ENCODE results near the gene NUDT15.
A peak's percentile ranks its signal among the peaks of the same experiment; 100 is the strongest.
"Not testable (repeated sequence)": the region's sequence is repeated elsewhere in the genome, so short reads cannot be mapped to it uniquely, and the experiment has no call there.

Gene NUDT15

GRCh38 chr13:48043789-48044503 is 6.4 kb downstream of the NUDT15 start:
- DNase-seq, result no peak

- DNase-seq, result no peak
These were observed 13.0 kb downstream of the NUDT15 start for GRCh38 chr13:48050550-48050949.

- DNase-seq, result no peak
These were observed 17.1 kb downstream of the NUDT15 start for GRCh38 chr13:48054601-48055000.

GRCh38 chr13:48055712-48056111 is 18.2 kb downstream of the NUDT15 start:
- DNase-seq, result no peak

- DNase-seq, result not testable (repeated sequence)
These were observed 21.0 kb downstream of the NUDT15 start for GRCh38 chr13:48058536-48058935.

- DNase-seq, result not testable (repeated sequence)
These were observed 22.4 kb downstream of the NUDT15 start for GRCh38 chr13:48059951-48060350.

GRCh38 chr13:48066310-48066989 is 28.9 kb downstream of the NUDT15 start:
- DNase-seq, result no peak

- no peak for DNase-seq
These were observed 30.5 kb downstream of the NUDT15 start for GRCh38 chr13:48068036-48068435.

- DNase-seq, result no peak
These were observed 31.4 kb downstream of the NUDT15 start for GRCh38 chr13:48068952-48069351.

- no peak for DNase-seq
These were observed 32.0 kb downstream of the NUDT15 start for GRCh38 chr13:48069573-48069972.

- DNase-seq, result no peak
These were observed 33.4 kb downstream of the NUDT15 start for GRCh38 chr13:48070942-48071341.

GRCh38 chr13:48072304-48072703 is 34.8 kb downstream of the NUDT15 start:
- DNase-seq, result no peak

- DNase-seq, result no peak
These were observed 35.3 kb downstream of the NUDT15 start for GRCh38 chr13:48072787-48073186.

GRCh38 chr13:48074006-48074405 is 36.5 kb downstream of the NUDT15 start:
- DNase-seq, result no peak

- no peak for DNase-seq
These were observed 40.7 kb downstream of the NUDT15 start for GRCh38 chr13:48078251-48078656.

GRCh38 chr13:48081739-48082138 is 44.2 kb downstream of the NUDT15 start:
- DNase-seq, result no peak

GRCh38 chr13:48086272-48086671 is 48.7 kb downstream of the NUDT15 start:
- no peak for DNase-seq

GRCh38 chr13:48093588-48093987 is 56.1 kb downstream of the NUDT15 start:
- DNase-seq, result no peak

- no peak for DNase-seq
These were observed 56.9 kb downstream of the NUDT15 start for GRCh38 chr13:48094404-48094780.

GRCh38 chr13:48094781-48095502 is 57.4 kb downstream of the NUDT15 start, which contains the start of gene MED4:
MED4 (minus strand) TSS chr13:48095104; CDS start chr13:48095078, 26 bp downstream.
- DNase-seq, result peak; percentile 95

GRCh38 chr13:48096670-48097069 is 59.1 kb downstream of the NUDT15 start:
- DNase-seq, result no peak
